WTC11 (cell line): Measurements from ENCODE around the gene ST6GALNAC1. TPM values are rescaled to one million over a fixed set of nuclear protein-coding genes. Genes with fewer than 3 reads are reported as not detected.

Source experiments
- ATAC-seq: fragments of 200-7000 bp; cut with Tn5 transposase; 2 replicates; pipeline ENCODE4 v1.10.0; 2021; ENCODE audit warnings: mild to moderate bottlenecking, moderate library complexity
- CTCF ChIA-PET: fragments of 300-600 bp; sonication (Branson Sonifier 250); formaldehyde crosslinking; loops from one replicate; lab custom pipeline; 2021; ENCODE audit warnings: antibody characterized with exemption; lab: Charles Lee
- POLR2A ChIA-PET: fragments of 350-600 bp; sonication (Branson Sonifier 250); formaldehyde crosslinking; loops from one replicate; lab custom pipeline; 2021; ENCODE audit warnings: antibody characterized with exemption; lab: Charles Lee
- DNase-seq: peaks from one replicate; pipeline ENCODE4 v3.0.0; 2021; ENCODE audit warnings: low spot score
- H3K27ac Mint-ChIP-seq: 2 replicates; pipeline ENCODE4 v1.8.0; 2021; ENCODE audit warnings: mixed read lengths
- H3K27me3 Mint-ChIP-seq: 2 replicates; pipeline ENCODE4 v1.8.0; 2021; ENCODE audit warnings: low read depth, mild to moderate bottlenecking, moderate library complexity, mixed read lengths
- H3K36me3 Mint-ChIP-seq: 2 replicates; pipeline ENCODE4 v1.8.0; 2021; ENCODE audit warnings: mixed read lengths
- H3K4me1 Mint-ChIP-seq: 2 replicates; pipeline ENCODE4 v1.8.0; 2022; ENCODE audit warnings: mixed read lengths
- H3K4me3 Mint-ChIP-seq: 2 replicates; pipeline ENCODE4 v1.8.0; 2021; ENCODE audit warnings: mild to moderate bottlenecking, moderate library complexity, mixed read lengths
- H3K9me3 Mint-ChIP-seq: 2 replicates; pipeline ENCODE4 v1.8.0; 2021; ENCODE audit warnings: mixed read lengths
- ATF1 ChIP-seq: sonication (generic); formaldehyde crosslinking; IDR thresholded peaks from 2 replicates; pipeline ENCODE4 v1.8.1; 2023; ENCODE audit warnings: mild to moderate bottlenecking, moderate library complexity, missing genetic modification reagents
- CBFB ChIP-seq: sonication (generic); formaldehyde crosslinking; IDR thresholded peaks from 2 replicates; pipeline ENCODE4 v1.8.1; 2022; ENCODE audit warnings: mild to moderate bottlenecking, low read depth, missing genetic modification reagents
- FOXJ3 ChIP-seq: sonication (generic); formaldehyde crosslinking; IDR thresholded peaks from 2 replicates; pipeline ENCODE4 v1.9.0; 2021; ENCODE audit warnings: missing genetic modification reagents, mild to moderate bottlenecking, borderline replicate concordance
- GRHL2 ChIP-seq: fragments of 250-450 bp; sonication (Bioruptor Pico); IDR thresholded peaks from 2 replicates; pipeline ENCODE4 v1.8.0; 2022; ENCODE audit warnings: mild to moderate bottlenecking, moderate library complexity; ENCODE audit not compliant: insufficient replicate concordance, severe bottlenecking
- MXD4 ChIP-seq: fragments of 250-450 bp; sonication (Bioruptor Pico); IDR thresholded peaks from 2 replicates; pipeline ENCODE4 v1.8.0; 2021; ENCODE audit warnings: mild to moderate bottlenecking, moderate library complexity, borderline replicate concordance
- MYBL2 ChIP-seq: sonication (generic); formaldehyde crosslinking; IDR thresholded peaks from 2 replicates; pipeline ENCODE4 v1.8.1; 2023; ENCODE audit warnings: mild to moderate bottlenecking, moderate library complexity, missing genetic modification reagents
- TEAD1 ChIP-seq: sonication (generic); formaldehyde crosslinking; IDR thresholded peaks from 2 replicates; pipeline ENCODE4 v1.8.0; 2022; ENCODE audit warnings: mild to moderate bottlenecking, missing genetic modification reagents
- ZNF121 ChIP-seq: sonication (generic); formaldehyde crosslinking; IDR thresholded peaks from 2 replicates; pipeline ENCODE4 v1.8.0; 2023; ENCODE audit warnings: missing genetic modification reagents
- ZNF317 ChIP-seq: sonication (generic); formaldehyde crosslinking; IDR thresholded peaks from 2 replicates; pipeline ENCODE4 v1.8.1; 2023; ENCODE audit warnings: low read depth, mild to moderate bottlenecking, moderate library complexity, missing genetic modification reagents, borderline replicate concordance
- total RNA-seq: library from RNA; stranded (reverse); gene quantifications from 3 replicates; pipeline ENCODE4 v1.2.3, GENCODE V29; 2021
- TF ChIP-seq, protein P1 (sequence below): fragments of 250-450 bp; sonication (Bioruptor Pico); IDR thresholded peaks from 2 replicates; pipeline ENCODE4 v1.9.0; 2021; ENCODE audit warnings: moderate library complexity, mild to moderate bottlenecking, inconsistent platforms, borderline replicate concordance
- TF ChIP-seq, protein P2 (sequence below): fragments of 250-450 bp; sonication (Bioruptor Pico); IDR thresholded peaks from 2 replicates; pipeline ENCODE4 v1.9.0; 2021; ENCODE audit warnings: mild to moderate bottlenecking
- TF ChIP-seq, protein P3 (sequence below): sonication (generic); formaldehyde crosslinking; IDR thresholded peaks from 2 replicates; pipeline ENCODE4 v1.8.0; 2023; ENCODE audit warnings: missing genetic modification reagents
- TF ChIP-seq, protein P4 (sequence below): sonication (generic); formaldehyde crosslinking; IDR thresholded peaks from 2 replicates; pipeline ENCODE4 v1.8.0; 2022; ENCODE audit warnings: missing genetic modification reagents

Gene ST6GALNAC1
- total RNA-seq, 1 experiment from 2014 or later = 0.13 TPM

DNA sequence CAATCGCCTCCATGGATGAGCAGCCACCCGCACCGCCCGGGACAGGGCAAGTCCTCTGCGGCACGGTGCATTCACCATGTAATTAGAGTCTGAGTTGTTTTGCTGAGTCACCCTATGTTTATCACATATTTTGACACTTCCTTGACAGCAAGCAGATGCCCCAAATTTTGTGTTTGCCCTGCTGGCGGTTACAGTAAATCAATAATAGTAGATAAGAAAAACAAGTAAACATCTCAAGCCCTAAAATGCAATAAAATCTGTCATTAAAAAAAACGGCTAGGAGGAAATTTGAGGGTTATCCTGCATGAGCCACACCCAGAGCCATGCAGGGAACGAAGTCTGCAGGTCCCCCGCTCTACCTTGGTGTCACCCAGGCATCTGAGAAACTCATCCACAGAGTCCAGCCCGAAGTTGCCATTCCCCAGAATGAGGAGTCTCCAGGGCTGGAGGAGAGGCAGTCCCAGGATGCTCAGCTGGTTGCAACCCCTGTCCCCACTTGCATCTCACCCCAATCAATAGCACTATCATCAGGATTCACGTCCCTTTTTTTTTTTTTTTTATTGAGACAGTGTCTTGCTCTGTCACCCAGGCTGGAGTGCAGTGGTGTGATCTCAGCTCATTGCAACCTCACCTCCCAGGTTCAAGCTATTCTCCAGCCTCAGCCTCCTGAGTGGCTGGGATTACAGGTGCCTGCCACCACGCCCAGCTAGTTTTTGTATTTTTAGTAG is 16.5 kb upstream of the ST6GALNAC1 start:
- ATAC-seq (no peak), DNase-seq (no peak)
- no peak overlapping the region for H3K27ac Mint-ChIP-seq
- H3K9me3 Mint-ChIP-seq = no peaks in the 10 kb centered on the region
- H3K36me3 Mint-ChIP-seq = no peaks in the 10 kb centered on the region
- no peaks in the 10 kb centered on the region for H3K27me3 Mint-ChIP-seq
- CTCF ChIA-PET = interaction anchor here (1.0 to 1.5 kb wide), 4 partner anchors 21 to 137 kb away, joined by 3 to 5 read pairs (median 4); no protein-coding TSS in a partner anchor
- TF ChIP-seq MYBL2 (CRISPR knock-in tag) = no peak
- TF ChIP-seq, protein P1, sequence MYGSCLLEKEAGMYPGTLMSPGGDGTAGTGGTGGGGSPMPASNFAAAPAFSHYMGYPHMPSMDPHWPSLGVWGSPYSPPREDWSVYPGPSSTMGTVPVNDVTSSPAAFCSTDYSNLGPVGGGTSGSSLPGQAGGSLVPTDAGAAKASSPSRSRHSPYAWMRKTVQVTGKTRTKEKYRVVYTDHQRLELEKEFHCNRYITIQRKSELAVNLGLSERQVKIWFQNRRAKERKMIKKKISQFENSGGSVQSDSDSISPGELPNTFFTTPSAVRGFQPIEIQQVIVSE (CRISPR knock-in tag) = no peak
- TF ChIP-seq ZNF121 = no peak
- no peak for TF ChIP-seq CBFB (CRISPR knock-in tag)
- no peak for TF ChIP-seq TEAD1
- no peak for TF ChIP-seq GRHL2 (CRISPR knock-in tag)
- TF ChIP-seq ZNF317 (CRISPR knock-in tag) = no peak
- no peak for TF ChIP-seq MXD4 (CRISPR knock-in tag)
- TF ChIP-seq, protein P2, sequence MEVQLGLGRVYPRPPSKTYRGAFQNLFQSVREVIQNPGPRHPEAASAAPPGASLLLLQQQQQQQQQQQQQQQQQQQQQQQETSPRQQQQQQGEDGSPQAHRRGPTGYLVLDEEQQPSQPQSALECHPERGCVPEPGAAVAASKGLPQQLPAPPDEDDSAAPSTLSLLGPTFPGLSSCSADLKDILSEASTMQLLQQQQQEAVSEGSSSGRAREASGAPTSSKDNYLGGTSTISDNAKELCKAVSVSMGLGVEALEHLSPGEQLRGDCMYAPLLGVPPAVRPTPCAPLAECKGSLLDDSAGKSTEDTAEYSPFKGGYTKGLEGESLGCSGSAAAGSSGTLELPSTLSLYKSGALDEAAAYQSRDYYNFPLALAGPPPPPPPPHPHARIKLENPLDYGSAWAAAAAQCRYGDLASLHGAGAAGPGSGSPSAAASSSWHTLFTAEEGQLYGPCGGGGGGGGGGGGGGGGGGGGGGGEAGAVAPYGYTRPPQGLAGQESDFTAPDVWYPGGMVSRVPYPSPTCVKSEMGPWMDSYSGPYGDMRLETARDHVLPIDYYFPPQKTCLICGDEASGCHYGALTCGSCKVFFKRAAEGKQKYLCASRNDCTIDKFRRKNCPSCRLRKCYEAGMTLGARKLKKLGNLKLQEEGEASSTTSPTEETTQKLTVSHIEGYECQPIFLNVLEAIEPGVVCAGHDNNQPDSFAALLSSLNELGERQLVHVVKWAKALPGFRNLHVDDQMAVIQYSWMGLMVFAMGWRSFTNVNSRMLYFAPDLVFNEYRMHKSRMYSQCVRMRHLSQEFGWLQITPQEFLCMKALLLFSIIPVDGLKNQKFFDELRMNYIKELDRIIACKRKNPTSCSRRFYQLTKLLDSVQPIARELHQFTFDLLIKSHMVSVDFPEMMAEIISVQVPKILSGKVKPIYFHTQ (CRISPR knock-in tag) = no peak
- TF ChIP-seq, protein P3, sequence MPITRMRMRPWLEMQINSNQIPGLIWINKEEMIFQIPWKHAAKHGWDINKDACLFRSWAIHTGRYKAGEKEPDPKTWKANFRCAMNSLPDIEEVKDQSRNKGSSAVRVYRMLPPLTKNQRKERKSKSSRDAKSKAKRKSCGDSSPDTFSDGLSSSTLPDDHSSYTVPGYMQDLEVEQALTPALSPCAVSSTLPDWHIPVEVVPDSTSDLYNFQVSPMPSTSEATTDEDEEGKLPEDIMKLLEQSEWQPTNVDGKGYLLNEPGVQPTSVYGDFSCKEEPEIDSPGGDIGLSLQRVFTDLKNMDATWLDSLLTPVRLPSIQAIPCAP (CRISPR knock-in tag) = no peak
- TF ChIP-seq FOXJ3 (CRISPR knock-in tag) = no peak
- H3K4me1 Mint-ChIP-seq = peaks cover 4% of the 10 kb centered on the region; the same call in 1 of the 2 replicates
- no peak overlapping the region for H3K4me3 Mint-ChIP-seq
- POLR2A ChIA-PET = no interaction called here

DNA sequence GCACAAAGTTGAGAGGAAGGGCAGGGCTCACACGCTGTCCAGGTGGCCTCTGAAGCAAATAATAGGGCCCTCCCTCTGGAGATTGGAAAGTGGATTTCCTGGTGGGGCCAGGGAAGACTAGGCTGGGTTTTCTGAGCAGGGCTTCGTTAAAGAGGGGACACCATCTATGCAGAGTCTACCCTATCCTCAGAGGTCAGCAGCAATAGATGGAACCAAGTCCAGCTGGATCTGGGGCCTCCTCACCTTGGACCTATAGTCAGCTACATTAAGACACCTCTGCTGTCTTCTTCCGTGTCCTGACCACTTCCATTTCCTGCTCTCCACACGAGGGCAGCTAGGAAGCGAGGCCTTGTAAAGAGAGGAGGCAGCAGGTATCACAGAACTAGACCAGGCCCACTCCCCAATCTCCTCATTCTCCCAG is 14.7 kb upstream of the ST6GALNAC1 start:
- ATAC-seq (no peak), DNase-seq (no peak)
- ChIA-PET POLR2A (interaction anchor here (0.7 kb wide), 1 partner anchor 13 kb away, joined by 3 read pairs; no protein-coding TSS in a partner anchor), CTCF (interaction anchor here (0.9 to 2.0 kb wide), 3 partner anchors 23 to 50 kb away, joined by 3 to 6 read pairs (median 4); no protein-coding TSS in a partner anchor)
- Mint-ChIP-seq H3K4me1 (peaks cover 4% of the 10 kb centered on the region; the same call in 1 of the 2 replicates), H3K36me3 (no peaks in the 10 kb centered on the region), H3K27ac (no peak overlapping the region; the same call in 1 of the 2 replicates), H3K27me3 (no peaks in the 10 kb centered on the region), H3K9me3 (peaks cover 3% of the 10 kb centered on the region; the same call in 1 of the 2 replicates), H3K4me3 (no peak overlapping the region)
- no peak for TF ChIP-seq ATF1 (CRISPR knock-in tag)
- TF ChIP-seq, protein P4, sequence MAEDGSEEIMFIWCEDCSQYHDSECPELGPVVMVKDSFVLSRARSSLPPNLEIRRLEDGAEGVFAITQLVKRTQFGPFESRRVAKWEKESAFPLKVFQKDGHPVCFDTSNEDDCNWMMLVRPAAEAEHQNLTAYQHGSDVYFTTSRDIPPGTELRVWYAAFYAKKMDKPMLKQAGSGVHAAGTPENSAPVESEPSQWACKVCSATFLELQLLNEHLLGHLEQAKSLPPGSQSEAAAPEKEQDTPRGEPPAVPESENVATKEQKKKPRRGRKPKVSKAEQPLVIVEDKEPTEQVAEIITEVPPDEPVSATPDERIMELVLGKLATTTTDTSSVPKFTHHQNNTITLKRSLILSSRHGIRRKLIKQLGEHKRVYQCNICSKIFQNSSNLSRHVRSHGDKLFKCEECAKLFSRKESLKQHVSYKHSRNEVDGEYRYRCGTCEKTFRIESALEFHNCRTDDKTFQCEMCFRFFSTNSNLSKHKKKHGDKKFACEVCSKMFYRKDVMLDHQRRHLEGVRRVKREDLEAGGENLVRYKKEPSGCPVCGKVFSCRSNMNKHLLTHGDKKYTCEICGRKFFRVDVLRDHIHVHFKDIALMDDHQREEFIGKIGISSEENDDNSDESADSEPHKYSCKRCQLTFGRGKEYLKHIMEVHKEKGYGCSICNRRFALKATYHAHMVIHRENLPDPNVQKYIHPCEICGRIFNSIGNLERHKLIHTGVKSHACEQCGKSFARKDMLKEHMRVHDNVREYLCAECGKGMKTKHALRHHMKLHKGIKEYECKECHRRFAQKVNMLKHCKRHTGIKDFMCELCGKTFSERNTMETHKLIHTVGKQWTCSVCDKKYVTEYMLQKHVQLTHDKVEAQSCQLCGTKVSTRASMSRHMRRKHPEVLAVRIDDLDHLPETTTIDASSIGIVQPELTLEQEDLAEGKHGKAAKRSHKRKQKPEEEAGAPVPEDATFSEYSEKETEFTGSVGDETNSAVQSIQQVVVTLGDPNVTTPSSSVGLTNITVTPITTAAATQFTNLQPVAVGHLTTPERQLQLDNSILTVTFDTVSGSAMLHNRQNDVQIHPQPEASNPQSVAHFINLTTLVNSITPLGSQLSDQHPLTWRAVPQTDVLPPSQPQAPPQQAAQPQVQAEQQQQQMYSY = peak; percentile 72
